Suprapubic skin (tissue), 4 donors: ENCODE data around the gene NCAPG2.

Experiments
- CTCF ChIP-seq, 2 donors: fragments of 200-600 bp in 1 of 2; fragments of 450-650 bp in 1 of 2; sonication (generic) in 1 of 2; IDR thresholded peaks; one replicate each; pipeline ENCODE4 v1.5.1; 2016 to 2019; ENCODE audit warnings: antibody characterized with exemption in 2 of 2, mild to moderate bottlenecking in 1 of 2, moderate library complexity in 1 of 2
- EP300 ChIP-seq: sonication (generic); formaldehyde crosslinking; IDR thresholded peaks from one replicate; pipeline ENCODE4 v1.6.1; 2017; ENCODE audit warnings: antibody characterized with exemption
- POLR2A ChIP-seq, 2 donors: fragments of 450-650 bp; IDR thresholded peaks; one replicate each; pipeline ENCODE4 v1.6.1; 2017; ENCODE audit warnings: antibody characterized with exemption in 2 of 2, mild to moderate bottlenecking in 2 of 2, moderate library complexity in 2 of 2
- POLR2AphosphoS5 ChIP-seq, 3 donors: sonication (generic); formaldehyde crosslinking; IDR thresholded peaks; one replicate each; pipeline ENCODE4 v1.6.1; 2017; ENCODE audit warnings: antibody characterized with exemption in 3 of 3

- TF ChIP-seq CTCF (IDR thresholded peaks at IDR 0.05): no peak
- no peak for TF ChIP-seq POLR2A (IDR thresholded peaks at IDR 0.05)
- TF ChIP-seq POLR2AphosphoS5 (IDR thresholded peaks at IDR 0.05): no peak
- TF ChIP-seq EP300: no peak
Measured at GRCh38 chr7:158680754-158681153, 23.9 kb downstream of the NCAPG2 start.
